Lower leg skin (tissue), 3 donors: Measurements from ENCODE around the gene TWIST2.

Experiments
- CTCF ChIP-seq, 3 donors: fragments of 450-650 bp; IDR thresholded peaks; one replicate each; pipeline ENCODE4 v1.5.1; 2016; ENCODE audit warnings: antibody characterized with exemption in 3 of 3, mild to moderate bottlenecking in 3 of 3, moderate library complexity in 2 of 3
- POLR2A ChIP-seq, 2 donors: fragments of 450-650 bp; IDR thresholded peaks; one replicate each; pipeline ENCODE4 v1.6.1; 2016 to 2017; ENCODE audit warnings: antibody characterized with exemption in 2 of 2, mild to moderate bottlenecking in 1 of 2, moderate library complexity in 1 of 2

- TF ChIP-seq CTCF (IDR thresholded peaks at IDR 0.05) (no peak), POLR2A (IDR thresholded peaks at IDR 0.05) (no peak)
These were observed 73.4 kb downstream of the TWIST2 start for GRCh38 chr2:238921259-238921658.
